ENCODE results near the gene TMEM179.

TMEM179 gene

GRCh38 chr14:104557766-104558165 is 46.8 kb downstream of the TMEM179 start:
- H3K4me3 ChIP-seq (replicated peaks; ENCODE audit: low read depth, low read length): no peak overlapping the region
- DNase-seq (ENCODE audit: extremely low read depth, low read depth): no peak
- TF ChIP-seq CTCF (IDR thresholded peaks at IDR 0.05; ENCODE audit: low read depth, low read length, missing control alignments): no peak

- H3K4me3 ChIP-seq (replicated peaks; ENCODE audit: low read depth, low read length): no peak overlapping the region
- TF ChIP-seq CTCF (IDR thresholded peaks at IDR 0.05; ENCODE audit: low read depth, low read length, missing control alignments): no peak
- DNase-seq (ENCODE audit: extremely low read depth, low read depth): no peak
Measured at GRCh38 chr14:104557086-104557485, 47.5 kb downstream of the TMEM179 start.

DNA sequence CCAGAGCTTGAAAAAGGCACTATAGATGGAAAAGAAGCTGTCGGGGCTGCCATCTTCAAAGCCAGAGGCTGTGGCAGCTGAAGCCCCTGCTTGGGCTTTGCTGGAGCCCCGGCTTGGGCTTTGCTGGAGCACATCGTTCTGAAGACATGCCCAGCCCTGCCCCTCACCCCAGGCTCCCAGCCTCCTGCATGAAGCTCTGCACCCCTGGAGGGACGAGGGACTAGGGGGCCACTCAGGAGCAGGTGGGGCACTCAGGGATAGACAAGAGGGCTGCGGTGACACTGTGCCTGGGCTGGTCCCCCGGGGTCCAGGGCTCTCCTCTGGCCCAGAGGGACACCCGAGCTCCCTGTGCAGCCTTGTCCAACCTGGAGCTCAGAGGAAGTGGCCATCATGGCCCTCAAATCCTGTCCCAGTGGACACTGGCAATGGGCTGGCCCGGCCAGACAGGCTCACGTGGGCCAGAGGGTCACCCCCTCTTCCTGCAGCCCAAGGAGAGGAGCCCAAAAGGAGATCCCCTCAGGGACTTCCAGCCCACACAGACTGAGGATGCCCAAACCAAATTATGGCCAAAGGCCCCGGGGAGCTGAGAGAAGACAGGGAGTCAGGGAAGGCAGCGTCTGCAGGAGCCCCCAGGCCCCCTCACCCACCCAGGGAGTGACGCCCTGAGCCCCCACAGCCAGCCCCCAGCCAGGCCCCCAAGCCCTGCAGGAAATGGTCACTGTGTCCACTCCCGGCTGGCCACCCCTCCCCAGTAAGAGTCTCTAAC is 48.1 kb downstream of the TMEM179 start:
- DNase-seq (ENCODE audit: extremely low read depth, low read depth): no peak
- no peak overlapping the region for H3K4me3 ChIP-seq (replicated peaks; ENCODE audit: low read depth, low read length)
- TF ChIP-seq CTCF (IDR thresholded peaks at IDR 0.05; ENCODE audit: low read depth, low read length, missing control alignments): no peak

DNA sequence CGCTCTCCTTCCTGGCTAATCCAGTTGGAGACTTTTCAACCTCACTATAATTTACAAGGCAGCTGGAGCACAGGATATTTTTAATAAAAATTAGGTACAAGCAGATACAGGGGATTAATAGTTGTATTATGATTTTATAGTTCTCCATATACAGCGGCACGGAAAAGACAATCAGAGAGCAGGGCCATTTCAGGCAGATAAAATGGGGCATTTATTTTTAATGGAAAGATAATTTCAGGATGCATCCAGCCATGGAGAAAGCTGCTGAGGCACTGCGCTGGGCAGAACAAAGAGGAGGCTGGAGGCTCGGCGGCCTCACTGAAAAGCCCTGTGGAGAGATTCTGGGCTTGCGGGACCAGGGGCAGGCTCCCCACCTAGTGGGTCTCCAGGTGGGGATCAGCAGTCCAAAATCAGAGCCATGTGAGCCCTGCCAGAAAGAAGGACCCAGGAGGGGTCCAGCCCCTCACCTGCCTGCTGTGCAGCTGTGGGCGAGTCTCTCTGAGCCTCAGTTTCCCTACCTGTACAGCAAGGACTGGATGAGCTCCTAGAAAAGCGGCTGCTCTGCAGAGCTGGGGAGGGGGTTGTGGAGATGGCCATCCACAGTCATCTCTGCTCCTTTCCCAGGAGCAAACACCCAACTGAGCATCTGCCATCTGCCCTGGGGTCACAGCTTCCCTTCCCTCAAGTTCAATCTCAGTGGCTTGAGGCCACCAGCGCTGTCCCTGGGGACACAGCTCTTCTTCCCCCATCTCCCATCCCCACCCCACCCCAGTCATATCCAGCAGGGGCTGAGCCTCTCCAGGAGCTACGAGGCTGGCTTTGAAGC is 48.9 kb downstream of the TMEM179 start:
- no peak for TF ChIP-seq CTCF (IDR thresholded peaks at IDR 0.05; ENCODE audit: low read depth, low read length, missing control alignments)
- DNase-seq (ENCODE audit: extremely low read depth, low read depth): no peak
- no peak overlapping the region for H3K4me3 ChIP-seq (replicated peaks; ENCODE audit: low read depth, low read length)

GRCh38 chr14:104554608-104555429 is 49.8 kb downstream of the TMEM179 start:
- DNase-seq (ENCODE audit: extremely low read depth, low read depth): no peak
- no peak overlapping the region for H3K4me3 ChIP-seq (replicated peaks; ENCODE audit: low read depth, low read length)
- no peak for TF ChIP-seq CTCF (IDR thresholded peaks at IDR 0.05; ENCODE audit: low read depth, low read length, missing control alignments)

DNA sequence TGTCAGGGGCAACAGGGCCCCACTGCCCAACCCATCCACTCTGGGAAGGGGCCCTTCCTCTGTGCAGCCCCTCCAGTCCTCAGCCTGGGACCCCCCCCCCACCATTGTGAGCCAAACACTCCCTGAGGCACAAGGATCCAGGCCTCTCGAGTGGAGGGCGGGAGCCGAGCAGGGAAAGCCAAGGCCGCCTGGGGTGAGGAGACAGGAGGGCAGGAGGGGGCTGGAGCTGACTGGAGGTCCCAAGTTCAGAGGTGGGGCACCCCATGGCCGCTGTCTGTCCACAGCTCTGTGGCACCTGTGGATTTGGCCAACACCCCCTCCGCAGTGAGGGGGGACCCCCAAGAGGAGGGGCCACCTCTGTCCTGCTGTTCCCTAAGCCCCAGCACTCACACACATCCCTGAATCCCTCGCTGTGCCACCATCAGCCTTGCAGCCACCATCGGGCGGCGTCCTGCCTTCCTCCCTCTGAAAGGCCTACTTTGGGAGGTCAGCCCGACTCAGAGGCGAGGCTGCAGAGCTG is 50.4 kb downstream of the TMEM179 start:
- no peak for DNase-seq (ENCODE audit: extremely low read depth, low read depth)
- no peak overlapping the region for H3K4me3 ChIP-seq (replicated peaks; ENCODE audit: low read depth, low read length)
- TF ChIP-seq CTCF (IDR thresholded peaks at IDR 0.05; ENCODE audit: low read depth, low read length, missing control alignments): no peak
